Suprapubic skin (tissue), 4 donors: ENCODE measurements around the gene NUP50. TPM values are rescaled to one million over a fixed set of nuclear protein-coding genes. Genes with fewer than 3 reads are reported as not detected.

ENCODE experiments used
- DNase-seq, 2 donors: peaks; one replicate each; pipeline ENCODE4 v3.0.0-alpha.2; 2019; ENCODE audit warnings: low spot score in 2 of 2
- H3K27ac ChIP-seq: fragments of 200-600 bp; sonication (generic); one replicate; pipeline ENCODE4 v1.5.1; 2019
- H3K27me3 ChIP-seq: fragments of 200-600 bp; sonication (generic); one replicate; pipeline ENCODE4 v1.5.1; 2019
- H3K36me3 ChIP-seq: fragments of 200-600 bp; sonication (generic); one replicate; pipeline ENCODE4 v1.5.1; 2019
- H3K4me1 ChIP-seq: fragments of 200-600 bp; sonication (generic); one replicate; pipeline ENCODE4 v1.5.1; 2019
- H3K4me3 ChIP-seq: fragments of 200-600 bp; sonication (generic); one replicate; pipeline ENCODE4 v1.5.1; 2019; ENCODE audit warnings: mild to moderate bottlenecking
- H3K9me3 ChIP-seq: fragments of 200-600 bp; sonication (generic); one replicate; pipeline ENCODE4 v1.5.1; 2019
- CTCF ChIP-seq, 2 donors: fragments of 200-600 bp in 1 of 2; fragments of 450-650 bp in 1 of 2; sonication (generic) in 1 of 2; IDR thresholded peaks; one replicate each; pipeline ENCODE4 v1.5.1; 2016 to 2019; ENCODE audit warnings: antibody characterized with exemption in 2 of 2, mild to moderate bottlenecking in 1 of 2, moderate library complexity in 1 of 2
- EP300 ChIP-seq: sonication (generic); formaldehyde crosslinking; IDR thresholded peaks from one replicate; pipeline ENCODE4 v1.6.1; 2017; ENCODE audit warnings: antibody characterized with exemption
- POLR2A ChIP-seq, 2 donors: fragments of 450-650 bp; IDR thresholded peaks; one replicate each; pipeline ENCODE4 v1.6.1; 2017; ENCODE audit warnings: antibody characterized with exemption in 2 of 2, mild to moderate bottlenecking in 2 of 2, moderate library complexity in 2 of 2
- POLR2AphosphoS5 ChIP-seq, 3 donors: sonication (generic); formaldehyde crosslinking; IDR thresholded peaks; one replicate each; pipeline ENCODE4 v1.6.1; 2017; ENCODE audit warnings: antibody characterized with exemption in 3 of 3
- WGBS: methylation state at CpG from one replicate; pipeline ENCODE4 v1.1.5; 2018; 5-methylcytosine and 5-hydroxymethylcytosine counted together
- total RNA-seq, 4 donors: library from RNA; depleted of rRNA; stranded (reverse); fragments of >200 nt; gene quantifications; one replicate each; pipeline ENCODE4 v1.1.0, GENCODE V29; 2016

Gene NUP50
- total RNA-seq, 4 donors from 2014 or later: 44.2 to 74.0 (median 64.0) TPM

GRCh38 chr22:45162531-45162930, 1.2 kb upstream of the NUP50 start:
- no peak for DNase-seq
- Histone ChIP-seq H3K27me3 (no peaks in the 10 kb centered on the region), H3K27ac (peak overlapping the region; percentile 93), H3K4me1 (peaks cover 78% of the 10 kb centered on the region), H3K36me3 (peaks cover 4% of the 10 kb centered on the region), H3K9me3 (no peaks in the 10 kb centered on the region), H3K4me3 (peak overlapping the region; percentile 65)
- WGBS: 85% methylated on average over 18 of the region's 19 CpGs
- TF ChIP-seq CTCF (IDR thresholded peaks at IDR 0.05) (no peak), POLR2AphosphoS5 (IDR thresholded peaks at IDR 0.05) (no peak), POLR2A (IDR thresholded peaks at IDR 0.05) (no peak)

GRCh38 chr22:45163099-45163450, 650 bp upstream of the NUP50 start:
- Histone ChIP-seq H3K27ac (peak overlapping the region; percentile 93), H3K4me1 (peaks cover 74% of the 10 kb centered on the region), H3K27me3 (no peaks in the 10 kb centered on the region), H3K4me3 (peak overlapping the region; percentile 65), H3K9me3 (no peaks in the 10 kb centered on the region), H3K36me3 (no peaks in the 10 kb centered on the region)
- no peak for DNase-seq
- TF ChIP-seq POLR2A (IDR thresholded peaks at IDR 0.05) (no peak), CTCF (IDR thresholded peaks at IDR 0.05) (no peak), POLR2AphosphoS5 (IDR thresholded peaks at IDR 0.05) (no peak)
- WGBS: 13% methylated on average over 12 of the region's 13 CpGs

- Histone ChIP-seq H3K4me1 (peaks cover 60% of the 10 kb centered on the region), H3K9me3 (no peaks in the 10 kb centered on the region), H3K4me3 (peak overlapping the region; percentile 65), H3K27ac (peak overlapping the region; percentile 93), H3K27me3 (no peaks in the 10 kb centered on the region), H3K36me3 (peaks cover 6% of the 10 kb centered on the region)
- DNase-seq: peak in 1 of 2 donors; percentile 72
- under 1% methylated on average over 36 of the region's 59 CpGs for WGBS
- no peak for TF ChIP-seq CTCF (IDR thresholded peaks at IDR 0.05)
- TF ChIP-seq EP300: no peak
- no peak for TF ChIP-seq POLR2A (IDR thresholded peaks at IDR 0.05)
- no peak for TF ChIP-seq POLR2AphosphoS5 (IDR thresholded peaks at IDR 0.05)
Measured at GRCh38 chr22:45164270-45165088, 754 bp downstream of the NUP50 start.

GRCh38 chr22:45166932-45167331, 3.2 kb downstream of the NUP50 start:
- 54% methylated on average over 5 of the region's 5 CpGs for WGBS
- Histone ChIP-seq H3K4me1 (peaks cover 40% of the 10 kb centered on the region), H3K27ac (no peak overlapping the region), H3K36me3 (peaks cover 31% of the 10 kb centered on the region), H3K27me3 (no peaks in the 10 kb centered on the region), H3K4me3 (no peak overlapping the region), H3K9me3 (no peaks in the 10 kb centered on the region)
- TF ChIP-seq CTCF (IDR thresholded peaks at IDR 0.05): no peak
- TF ChIP-seq POLR2AphosphoS5 (IDR thresholded peaks at IDR 0.05): no peak
- no peak for TF ChIP-seq POLR2A (IDR thresholded peaks at IDR 0.05)
- no peak for TF ChIP-seq EP300
- no peak for DNase-seq

GRCh38 chr22:45169591-45170466, 6.1 kb downstream of the NUP50 start:
- no peak for DNase-seq
- Histone ChIP-seq H3K4me1 (peaks cover 22% of the 10 kb centered on the region), H3K4me3 (no peak overlapping the region), H3K27ac (no peak overlapping the region), H3K36me3 (peaks cover 55% of the 10 kb centered on the region), H3K27me3 (no peaks in the 10 kb centered on the region), H3K9me3 (no peaks in the 10 kb centered on the region)
- TF ChIP-seq POLR2AphosphoS5 (IDR thresholded peaks at IDR 0.05) (no peak), POLR2A (IDR thresholded peaks at IDR 0.05) (no peak), EP300 (no peak), CTCF (IDR thresholded peaks at IDR 0.05) (no peak)
- 82% methylated on average over 19 of the region's 19 CpGs for WGBS
